Measurements from ENCODE around the gene FNDC11. TPM values are rescaled to one million over a fixed set of nuclear protein-coding genes. Genes with fewer than 3 reads are reported as not detected.

FNDC11 gene
- total RNA-seq, 2 experiments from 2014 or later = 1.7 to 1.8 TPM

GRCh38 chr20:63547725-63548480, 6.1 kb upstream of the FNDC11 start, which contains the start of gene SRMS:
SRMS (minus strand) TSS chr20:63547749; CDS start chr20:63547463, 286 bp downstream.
- H3K4me1 Mint-ChIP-seq (ENCODE audit: low read depth) = peaks cover 14% of the 10 kb centered on the region
- Histone ChIP-seq H3K4me1 (ENCODE audit: insufficient read depth, low read length) (peaks cover 19% of the 10 kb centered on the region), H3K4me3 (ENCODE audit: low read length) (no peak within 1 kb of the TSS), H3K27me3 (ENCODE audit: control insufficient read depth in 1 of 2, insufficient read depth in 2 of 2, low read length in 2 of 2) (peaks cover 3 to 5% of the 10 kb centered on the region in 2 experiments), H3K9me3 (ENCODE audit: control insufficient read depth in 1 of 2, insufficient read depth in 1 of 2, low read length in 2 of 2) (no peaks in the 10 kb centered on the region), H3K36me3 (ENCODE audit: insufficient read depth, low read length) (no peaks in the 10 kb centered on the region), H3K27ac (ENCODE audit: low read depth in 1 of 2, low read length in 2 of 2) (no peak within 1 kb of the TSS)
- no peaks in the 10 kb centered on the region for H3K36me3 Mint-ChIP-seq (ENCODE audit: low read depth)
- no peak within 1 kb of the TSS for H3K4me3 Mint-ChIP-seq
- CTCF ChIA-PET = no interaction called here
- no peak within 1 kb of the TSS for H3K27ac Mint-ChIP-seq
- POLR2A ChIA-PET = no interaction called here
- no peak for TF ChIP-seq CTCF (IDR thresholded peaks at IDR 0.05)
- no peak for ATAC-seq (ENCODE audit: poor library complexity)
- DNase-seq = no peak
- intact Hi-C loops (cut with DNase I, micrococcal nuclease) = no loop called here
- no peaks in the 10 kb centered on the region for H3K27me3 Mint-ChIP-seq
- H3K9me3 Mint-ChIP-seq = no peaks in the 10 kb centered on the region

- H3K4me3 Mint-ChIP-seq = no peak overlapping the region
- H3K4me1 Mint-ChIP-seq (ENCODE audit: low read depth) = peaks cover 18% of the 10 kb centered on the region
- no peak for ATAC-seq (ENCODE audit: poor library complexity)
- H3K36me3 Mint-ChIP-seq (ENCODE audit: low read depth) = no peaks in the 10 kb centered on the region
- peaks cover 25% of the 10 kb centered on the region for H3K4me1 ChIP-seq (ENCODE audit: insufficient read depth, low read length)
- intact Hi-C loops (cut with DNase I, micrococcal nuclease) = no loop called here
- no peak for DNase-seq
- ChIA-PET CTCF (no interaction called here), POLR2A (no interaction called here)
- no peaks in the 10 kb centered on the region for H3K36me3 ChIP-seq (ENCODE audit: insufficient read depth, low read length)
- H3K27ac ChIP-seq (ENCODE audit: low read depth in 1 of 2, low read length in 2 of 2) = no peak overlapping the region
- peaks cover 0 to 3% of the 10 kb centered on the region in 2 experiments for H3K9me3 ChIP-seq (ENCODE audit: control insufficient read depth in 1 of 2, insufficient read depth in 1 of 2, low read length in 2 of 2)
- no peak overlapping the region for H3K27ac Mint-ChIP-seq
- no peaks in the 10 kb centered on the region for H3K27me3 Mint-ChIP-seq
- H3K27me3 ChIP-seq (ENCODE audit: control insufficient read depth in 1 of 2, insufficient read depth in 2 of 2, low read length in 2 of 2) = peaks cover 3 to 5% of the 10 kb centered on the region in 2 experiments
- H3K9me3 Mint-ChIP-seq = no peaks in the 10 kb centered on the region
- TF ChIP-seq CTCF (IDR thresholded peaks at IDR 0.05) = no peak
- no peak overlapping the region for H3K4me3 ChIP-seq (ENCODE audit: low read length)
Measured at GRCh38 chr20:63548542-63548941, 5.4 kb upstream of the FNDC11 start.

GRCh38 chr20:63549019-63549418, 4.9 kb upstream of the FNDC11 start:
- Histone ChIP-seq H3K4me3 (ENCODE audit: low read length) (no peak overlapping the region), H3K27ac (ENCODE audit: low read depth in 1 of 2, low read length in 2 of 2) (no peak overlapping the region), H3K27me3 (ENCODE audit: control insufficient read depth in 1 of 2, insufficient read depth in 2 of 2, low read length in 2 of 2) (peaks cover 3 to 5% of the 10 kb centered on the region in 2 experiments), H3K9me3 (ENCODE audit: control insufficient read depth in 1 of 2, insufficient read depth in 1 of 2, low read length in 2 of 2) (peaks cover 0 to 3% of the 10 kb centered on the region in 2 experiments), H3K4me1 (ENCODE audit: insufficient read depth, low read length) (peaks cover 30% of the 10 kb centered on the region), H3K36me3 (ENCODE audit: insufficient read depth, low read length) (no peaks in the 10 kb centered on the region)
- no peaks in the 10 kb centered on the region for H3K9me3 Mint-ChIP-seq
- H3K4me3 Mint-ChIP-seq = no peak overlapping the region
- intact Hi-C loops (cut with DNase I, micrococcal nuclease) = no loop called here
- TF ChIP-seq CTCF (IDR thresholded peaks at IDR 0.05) = no peak
- ChIA-PET POLR2A (no interaction called here), CTCF (interaction anchor here (1.1 kb wide), 1 partner anchor 11 kb away, joined by 3 read pairs; no protein-coding TSS in a partner anchor)
- H3K27me3 Mint-ChIP-seq = no peaks in the 10 kb centered on the region
- no peak for DNase-seq
- H3K36me3 Mint-ChIP-seq (ENCODE audit: low read depth) = no peaks in the 10 kb centered on the region
- ATAC-seq (ENCODE audit: poor library complexity) = no peak
- H3K27ac Mint-ChIP-seq = no peak overlapping the region
- peaks cover 18% of the 10 kb centered on the region for H3K4me1 Mint-ChIP-seq (ENCODE audit: low read depth)
